G401 (cell line): ENCODE data around the gene GUK1. TPM values are rescaled to one million over a fixed set of nuclear protein-coding genes. Genes with fewer than 3 reads are reported as not detected.

Experiments
- DNase-seq: peaks from one replicate; pipeline ENCODE4 v3.0.0-alpha.2; 2015; ENCODE audit warnings: low spot score
- in situ Hi-C: cut with HindIII; loops from 2 replicates; pipeline ENCODE4 v1.10.0; 2016; ENCODE audit warnings: low sequenced_read_pairs, mixed read lengths
- total RNA-seq: library from RNA; depleted of rRNA; stranded (reverse); fragments of >200 nt; shearing (Covaris generic); gene quantifications from 2 replicates; pipeline ENCODE4 v1.2.3, GENCODE V29; 2014; rRNA removed

GUK1 gene, protein sequence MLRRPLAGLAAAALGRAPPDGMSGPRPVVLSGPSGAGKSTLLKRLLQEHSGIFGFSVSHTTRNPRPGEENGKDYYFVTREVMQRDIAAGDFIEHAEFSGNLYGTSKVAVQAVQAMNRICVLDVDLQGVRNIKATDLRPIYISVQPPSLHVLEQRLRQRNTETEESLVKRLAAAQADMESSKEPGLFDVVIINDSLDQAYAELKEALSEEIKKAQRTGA
- 172 and 313 TPM in 2 replicates for total RNA-seq

DNA sequence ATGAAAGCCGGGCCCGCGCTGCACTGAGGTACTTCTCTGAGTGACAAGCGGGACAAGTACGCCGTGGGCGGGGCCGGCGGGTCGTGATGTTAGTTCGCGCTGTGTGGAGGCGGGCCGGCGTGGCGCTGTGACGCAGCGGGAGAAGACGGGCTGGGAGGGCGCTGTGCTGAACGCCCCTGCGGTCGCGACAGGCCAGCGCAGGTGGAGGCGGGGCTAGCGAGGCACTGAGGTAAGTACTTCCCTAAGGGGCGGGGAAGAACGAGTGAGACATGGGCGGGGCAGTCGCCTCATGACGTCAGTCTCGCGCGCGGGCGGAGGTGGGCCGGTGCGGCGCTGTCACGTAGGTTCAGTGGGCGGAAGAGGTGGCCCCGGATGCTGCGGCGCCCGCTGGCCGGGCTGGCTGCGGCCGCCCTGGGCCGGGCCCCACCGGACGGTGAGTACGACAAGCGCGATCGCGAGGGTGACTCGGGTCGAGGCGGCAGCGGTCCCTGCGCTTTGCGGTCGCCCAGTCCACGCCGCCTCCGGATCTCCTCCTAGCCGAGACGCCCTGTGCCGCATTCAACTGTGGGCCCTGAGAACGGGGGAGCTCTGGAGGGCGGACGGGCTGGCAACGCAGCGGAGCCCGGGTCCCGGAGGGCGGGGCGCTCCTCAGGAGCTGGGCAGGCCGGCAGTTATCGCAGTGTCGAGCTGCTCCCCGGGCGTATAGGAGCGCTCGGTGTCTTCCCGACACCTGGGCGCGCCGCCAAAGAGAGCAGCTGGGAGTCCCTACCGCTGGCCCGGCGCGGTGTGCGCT is at the start of gene GUK1:
Gene GUK1, plus strand, starts transcription at position 349 of the 793 bp plus-strand sequence. Its CDS starts 24 bp downstream, at position 373.
- DNase-seq: peak; percentile 99
- in situ Hi-C loops: no loop called here

DNA sequence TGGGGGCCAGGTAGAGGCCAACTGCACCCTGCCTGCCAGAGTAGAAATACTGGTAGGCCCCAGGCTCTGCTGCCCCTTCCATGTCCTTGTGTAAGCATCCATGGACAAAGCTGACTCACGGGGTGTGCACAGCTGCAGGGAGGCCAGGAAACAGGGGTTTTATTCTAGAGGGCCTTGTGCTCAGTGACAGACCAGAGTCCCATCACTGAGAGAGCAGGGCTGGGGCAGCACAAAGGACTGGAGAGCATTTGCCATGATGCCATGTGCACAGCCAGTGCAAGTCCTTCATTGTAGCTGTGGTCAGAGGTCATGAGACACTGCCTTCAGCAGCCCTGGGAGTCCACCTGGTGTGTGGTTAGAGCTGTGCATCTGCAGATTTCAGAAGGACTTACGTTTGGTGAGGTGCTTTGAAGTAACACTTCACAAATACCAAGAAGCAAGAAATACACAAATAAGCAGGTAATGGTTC is 49.4 kb upstream of the GUK1 start:
- in situ Hi-C loops: no loop called here
- DNase-seq: no peak

GRCh38 chr1:228091084-228091483 is 49.0 kb upstream of the GUK1 start:
- DNase-seq: no peak
- in situ Hi-C loops: no loop called here

DNA sequence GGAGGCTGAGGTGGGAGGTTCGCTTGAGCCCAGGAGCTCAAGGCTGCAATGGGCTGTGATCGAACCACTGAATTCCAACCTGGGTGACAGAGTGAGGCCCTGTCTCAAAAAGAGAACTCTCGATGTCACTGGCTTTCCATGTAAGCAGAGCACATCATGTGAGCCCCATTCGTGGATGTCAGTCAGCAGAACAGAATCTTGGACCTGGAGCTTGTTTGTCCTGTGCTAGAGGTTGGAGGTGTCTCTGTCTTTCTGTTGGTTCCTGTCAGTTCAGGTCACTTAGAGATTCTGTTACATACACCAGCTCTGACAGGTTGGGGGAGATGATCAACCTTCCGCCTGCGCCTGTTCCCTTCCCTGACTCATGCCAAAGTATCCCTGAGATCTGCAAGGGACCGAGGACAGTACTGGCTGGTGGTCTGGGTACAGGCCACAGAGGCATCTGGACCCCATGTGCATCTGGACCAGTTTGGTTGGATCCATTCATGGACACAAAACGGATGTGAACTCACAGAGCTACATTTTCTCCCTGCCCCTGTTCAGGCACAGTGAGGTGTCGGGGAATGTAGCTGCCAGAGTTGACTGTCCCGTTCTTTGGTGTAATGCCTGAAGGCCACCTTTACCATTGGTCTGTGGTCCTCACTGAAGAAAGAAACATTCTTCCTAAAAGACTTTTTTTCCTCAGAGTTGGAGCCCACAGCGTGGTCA is 47.6 kb upstream of the GUK1 start:
- in situ Hi-C loops: no loop called here

GRCh38 chr1:228093050-228093906 is 46.8 kb upstream of the GUK1 start:
- in situ Hi-C loops: no loop called here
- no peak for DNase-seq

More for the DNA sequence above, 47.6 kb upstream of the GUK1 start:
- DNase-seq: no peak

GRCh38 chr1:228094432-228095016 is 45.6 kb upstream of the GUK1 start:
- DNase-seq: no peak
- in situ Hi-C loops: no loop called here

DNA sequence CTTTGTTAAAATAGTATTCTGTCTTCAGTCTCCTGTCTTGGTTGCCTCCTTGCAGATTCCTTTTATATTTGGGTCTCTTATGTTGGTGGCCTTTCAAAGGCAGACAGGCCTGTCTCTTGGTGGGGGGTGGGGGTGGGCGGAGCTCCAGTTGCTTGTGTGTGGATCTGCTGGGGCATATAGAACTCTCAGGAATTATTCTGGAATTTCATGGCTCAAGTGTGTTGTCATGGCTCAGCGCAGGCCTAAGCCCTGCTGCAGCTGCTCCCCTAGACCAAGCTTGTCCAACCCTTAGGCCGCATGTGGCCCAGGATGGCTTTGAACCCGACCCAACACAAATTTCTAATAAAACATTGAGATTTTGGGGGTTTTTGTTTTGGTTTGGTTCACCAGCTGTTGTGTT is 44.9 kb upstream of the GUK1 start:
- in situ Hi-C loops: no loop called here

DNA sequence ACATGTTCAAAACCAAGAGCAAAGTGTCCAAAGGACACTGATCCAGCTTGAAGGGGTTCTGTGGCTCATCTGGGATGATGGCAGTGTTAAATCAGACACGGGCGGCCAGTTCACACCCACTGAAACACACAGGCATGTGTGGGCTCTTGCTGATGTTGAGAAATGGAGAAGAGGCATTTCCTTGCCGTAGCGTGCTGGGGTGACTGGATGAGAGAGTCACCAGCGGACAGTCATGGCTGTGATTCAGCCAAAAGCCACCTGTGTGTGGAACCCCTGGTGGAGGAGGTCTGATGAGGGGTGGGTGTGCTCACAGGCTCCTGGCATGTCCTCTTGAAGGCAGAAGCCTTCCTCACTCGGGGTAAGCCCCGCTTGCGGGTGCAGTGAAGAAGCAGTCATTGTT is 44.1 kb upstream of the GUK1 start:
- in situ Hi-C loops: no loop called here
- no peak for DNase-seq

More for the DNA sequence above, 44.9 kb upstream of the GUK1 start:
- no peak for DNase-seq

GRCh38 chr1:228096416-228097332 is 43.4 kb upstream of the GUK1 start:
- no peak for DNase-seq
- in situ Hi-C loops: no loop called here

DNA sequence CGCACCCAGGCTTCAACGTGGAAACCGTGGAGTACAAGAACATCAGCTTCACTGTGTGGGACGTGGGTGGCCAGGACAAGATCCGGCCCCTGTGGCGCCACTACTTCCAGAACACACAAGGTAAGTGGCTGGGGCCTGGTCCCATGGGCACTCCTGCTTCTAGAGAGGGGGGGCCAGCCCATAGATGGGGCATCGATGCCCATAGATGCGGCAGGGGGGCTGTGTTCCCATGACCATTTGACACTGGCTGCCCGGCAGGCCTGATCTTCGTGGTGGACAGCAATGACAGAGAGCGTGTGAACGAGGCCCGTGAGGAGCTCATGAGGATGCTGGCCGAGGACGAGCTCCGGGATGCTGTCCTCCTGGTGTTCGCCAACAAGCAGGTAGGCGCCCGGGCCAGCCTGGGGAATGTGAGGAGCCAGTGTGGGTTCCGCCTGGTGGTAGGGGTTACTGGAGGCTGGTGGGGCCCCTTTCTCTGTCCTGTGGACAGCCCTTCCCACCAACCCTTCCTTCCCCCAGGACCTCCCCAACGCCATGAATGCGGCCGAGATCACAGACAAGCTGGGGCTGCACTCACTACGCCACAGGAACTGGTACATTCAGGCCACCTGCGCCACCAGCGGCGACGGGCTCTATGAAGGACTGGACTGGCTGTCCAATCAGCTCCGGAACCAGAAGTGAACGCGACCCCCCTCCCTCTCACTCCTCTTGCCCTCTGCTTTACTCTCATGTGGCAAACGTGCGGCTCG is 42.6 kb upstream of the GUK1 start:
- in situ Hi-C loops: no loop called here

DNA sequence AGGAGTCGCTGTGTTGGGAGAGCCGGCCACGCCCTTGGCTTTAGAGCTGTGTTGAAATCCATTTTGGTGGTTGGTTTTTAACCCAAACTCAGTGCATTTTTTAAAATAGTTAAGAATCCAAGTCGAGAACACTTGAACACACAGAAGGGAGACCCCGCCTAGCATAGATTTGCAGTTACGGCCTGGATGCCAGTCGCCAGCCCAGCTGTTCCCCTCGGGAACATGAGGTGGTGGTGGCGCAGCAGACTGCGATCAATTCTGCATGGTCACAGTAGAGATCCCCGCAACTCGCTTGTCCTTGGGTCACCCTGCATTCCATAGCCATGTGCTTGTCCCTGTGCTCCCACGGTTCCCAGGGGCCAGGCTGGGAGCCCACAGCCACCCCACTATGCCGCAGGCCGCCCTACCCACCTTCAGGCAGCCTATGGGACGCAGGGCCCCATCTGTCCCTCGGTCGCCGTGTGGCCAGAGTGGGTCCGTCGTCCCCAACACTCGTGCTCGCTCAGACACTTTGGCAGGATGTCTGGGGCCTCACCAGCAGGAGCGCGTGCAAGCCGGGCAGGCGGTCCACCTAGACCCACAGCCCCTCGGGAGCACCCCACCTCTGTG is 41.7 kb upstream of the GUK1 start:
- no peak for DNase-seq
- in situ Hi-C loops: no loop called here

More for the DNA sequence above, 42.6 kb upstream of the GUK1 start:
- DNase-seq: no peak

DNA sequence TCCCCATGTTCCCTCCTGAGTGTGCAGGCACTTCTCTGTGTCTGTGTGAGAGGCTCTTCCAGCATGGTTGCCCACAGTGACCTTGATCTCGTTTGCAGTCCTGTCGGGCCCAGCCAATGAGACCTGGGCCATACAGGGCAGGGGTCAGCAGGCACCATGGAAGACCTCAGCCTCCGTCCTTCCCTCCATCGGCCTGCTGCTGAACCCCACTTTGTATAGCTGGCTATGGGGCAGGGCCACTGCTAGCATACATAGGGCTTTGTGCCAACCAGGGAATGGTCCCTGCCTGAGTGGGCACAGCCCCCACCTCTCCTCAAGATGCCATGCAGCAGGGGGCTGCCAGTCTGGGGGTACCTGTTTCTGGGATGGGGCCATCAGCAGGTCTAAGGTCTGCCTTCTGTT is 40.7 kb upstream of the GUK1 start:
- DNase-seq: no peak
- in situ Hi-C loops: no loop called here

DNA sequence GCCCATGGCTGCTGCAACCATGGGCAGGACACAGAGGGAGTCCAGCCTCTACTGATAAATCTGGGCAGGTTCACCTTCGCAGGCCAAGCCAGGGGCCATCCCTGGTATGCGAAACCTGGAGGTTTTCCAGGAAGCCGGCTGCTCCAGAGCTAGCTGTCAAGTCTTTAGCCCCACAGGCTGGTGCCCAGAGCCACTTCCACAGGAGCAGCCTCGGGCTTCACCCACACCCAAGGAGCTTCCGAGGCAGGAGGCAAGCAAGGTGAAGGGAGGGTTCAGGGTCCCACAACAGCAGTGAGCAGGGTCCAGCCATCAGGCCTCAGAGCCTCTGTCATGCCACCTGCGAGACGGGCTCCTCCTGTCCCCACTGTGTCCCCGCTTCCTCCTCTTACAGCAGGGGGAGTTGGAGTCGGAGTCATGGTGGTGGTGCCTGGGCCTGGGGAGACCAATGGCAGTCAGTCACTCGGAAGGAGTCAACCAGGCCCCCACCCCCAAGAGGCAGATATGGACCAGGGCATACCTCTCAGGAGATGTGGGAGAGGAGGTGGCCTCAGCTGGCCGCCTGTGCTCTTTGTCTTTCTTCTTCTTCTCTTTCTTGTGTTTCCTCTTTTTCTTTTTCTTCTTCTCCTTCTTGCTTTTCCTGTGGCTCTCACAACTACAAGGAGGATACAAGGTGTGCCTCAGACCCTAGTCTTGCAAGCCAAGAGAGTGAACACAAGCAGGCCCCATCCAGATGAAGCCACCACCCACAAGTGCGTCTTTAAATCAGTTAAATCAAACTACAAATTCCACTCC is 39.1 kb upstream of the GUK1 start:
- in situ Hi-C loops: loop anchor here (10.0 kb wide), 1 partner anchor 144 kb away; no protein-coding TSS in a partner anchor
- no peak for DNase-seq

- DNase-seq: no peak
Observed at GRCh38 chr1:228101614-228101993, 38.5 kb upstream of the GUK1 start.

GRCh38 chr1:228101994-228102790 is 37.9 kb upstream of the GUK1 start:
- in situ Hi-C loops: loop anchor here (10.0 kb wide), 1 partner anchor 143 kb away; no protein-coding TSS in a partner anchor
- no peak for DNase-seq

More at GRCh38 chr1:228101614-228101993, 38.5 kb upstream of the GUK1 start:
- in situ Hi-C loops: loop anchor here (10.0 kb wide), 1 partner anchor 143 kb away; no protein-coding TSS in a partner anchor
